Measurements from ENCODE around the gene BRI3. TPM values are rescaled to one million over a fixed set of nuclear protein-coding genes. Genes with fewer than 3 reads are reported as not detected.

The BRI3 gene
- total and polyA plus RNA-seq, 11 donors = 51.0 to 274 (median 229) TPM

GRCh38 chr7:98317366-98318040 lies 36.0 kb downstream of the BRI3 start:
- ATAC-seq (no peak), DNase-seq (no peak)
- no peak overlapping the region for H3K4me3 ChIP-seq
- TF ChIP-seq POLR2A (IDR thresholded peaks at IDR 0.05) = no peak
- TF ChIP-seq CTCF (IDR thresholded peaks at IDR 0.05) = no peak
- intact Hi-C loops (cut with DNase I) = no loop called here
- H3K27me3 ChIP-seq = peaks cover 0 to 7% (median 0%) of the 10 kb centered on the region in 9 donors
- H3K36me3 ChIP-seq = peaks cover 0 to 10% (median 0%) of the 10 kb centered on the region in 9 donors
- peaks cover 0 to 5% (median 0%) of the 10 kb centered on the region in 12 donors for H3K4me1 ChIP-seq
- no peak overlapping the region for H3K27ac ChIP-seq
- WGBS, 4 donors = 95 to 96% (median 96%) methylated on average over 14 of the region's 14 CpGs
- no peaks in the 10 kb centered on the region for H3K9me3 ChIP-seq

GRCh38 chr7:98319176-98319575 lies 37.7 kb downstream of the BRI3 start:
- no peak for TF ChIP-seq CTCF (IDR thresholded peaks at IDR 0.05)
- no peak for TF ChIP-seq POLR2A (IDR thresholded peaks at IDR 0.05)
- no peak overlapping the region for H3K27ac ChIP-seq
- H3K4me1 ChIP-seq = peaks cover 0 to 5% (median 0%) of the 10 kb centered on the region in 12 donors
- H3K27me3 ChIP-seq = peaks cover 0 to 7% (median 0%) of the 10 kb centered on the region in 9 donors
- H3K36me3 ChIP-seq = peaks cover 0 to 10% (median 0%) of the 10 kb centered on the region in 9 donors
- no peak overlapping the region for H3K4me3 ChIP-seq
- intact Hi-C loops (cut with DNase I) = no loop called here
- no peaks in the 10 kb centered on the region for H3K9me3 ChIP-seq
- WGBS, 4 donors = 79 to 90% (median 85%) methylated on average over 9 of the region's 9 CpGs
- no peak for DNase-seq
- ATAC-seq = no peak

- Histone ChIP-seq H3K9me3 (no peaks in the 10 kb centered on the region), H3K27ac (no peak overlapping the region), H3K36me3 (peaks cover 0 to 3% (median 0%) of the 10 kb centered on the region in 9 donors), H3K4me3 (no peak overlapping the region), H3K4me1 (peaks cover 0 to 5% (median 0%) of the 10 kb centered on the region in 12 donors), H3K27me3 (peaks cover 0 to 7% (median 0%) of the 10 kb centered on the region in 9 donors)
- no peak for TF ChIP-seq POLR2A (IDR thresholded peaks at IDR 0.05)
- TF ChIP-seq CTCF (IDR thresholded peaks at IDR 0.05) = no peak
- WGBS, 4 donors = 39 to 57% (median 44%) methylated on average over 10 of the region's 10 CpGs
- ATAC-seq (peak in 2 of 4 donors; percentile 29 to 73), DNase-seq (peak in 1 of 5 donors; percentile 23)
- intact Hi-C loops (cut with DNase I) = no loop called here
These were observed 39.8 kb downstream of the BRI3 start for GRCh38 chr7:98321301-98321700.

GRCh38 chr7:98322331-98323270 lies 41.1 kb downstream of the BRI3 start:
- TF ChIP-seq POLR2A (IDR thresholded peaks at IDR 0.05) = no peak
- no peak for TF ChIP-seq CTCF (IDR thresholded peaks at IDR 0.05)
- Histone ChIP-seq H3K9me3 (no peaks in the 10 kb centered on the region), H3K27me3 (peaks cover 0 to 7% (median 0%) of the 10 kb centered on the region in 9 donors), H3K4me3 (peak overlapping the region in 1 of 12 donors; percentile 5), H3K36me3 (no peaks in the 10 kb centered on the region), H3K27ac (peak overlapping the region in 1 of 12 donors; percentile 11), H3K4me1 (peaks cover 0 to 5% (median 0%) of the 10 kb centered on the region in 12 donors)
- WGBS, 4 donors = 78 to 87% (median 81%) methylated on average over 24 of the region's 24 CpGs
- DNase-seq = no peak
- intact Hi-C loops (cut with DNase I) = no loop called here
- peak in 1 of 4 donors; percentile 44 for ATAC-seq

Measured in heart left ventricle (tissue), 16 donors.